Tibial nerve (tissue), 4 donors: ENCODE results near the gene ACVR1B. TPM values are rescaled to one million over a fixed set of nuclear protein-coding genes. Genes with fewer than 3 reads are reported as not detected.

Experiments used
- DNase-seq, 2 donors: peaks; one replicate each; pipeline ENCODE4 v3.0.0-alpha.2; 2019; ENCODE audit warnings: low spot score in 2 of 2
- H3K27ac ChIP-seq, 4 donors: fragments of 200-600 bp; sonication (generic) in 3 of 4; one replicate each; pipeline ENCODE4 v1.5.1; 2017 to 2019; ENCODE audit warnings: mild to moderate bottlenecking in 1 of 4
- H3K27me3 ChIP-seq, 2 donors: fragments of 200-600 bp; sonication (generic) in 1 of 2; one replicate each; pipeline versions ENCODE4 v1.5.1 to v1.6.0; 2017 to 2019
- H3K36me3 ChIP-seq, 3 donors: fragments of 200-600 bp; sonication (generic); one replicate each; pipeline ENCODE4 v1.5.1; 2018 to 2019
- H3K4me1 ChIP-seq, 4 donors: fragments of 200-600 bp; sonication (generic) in 3 of 4; one replicate each; pipeline ENCODE4 v1.5.1; 2017 to 2019
- H3K4me3 ChIP-seq, 4 donors: fragments of 200-600 bp; sonication (generic) in 3 of 4; one replicate each; pipeline ENCODE4 v1.5.1; 2017 to 2019; ENCODE audit warnings: mild to moderate bottlenecking in 1 of 4, moderate library complexity in 1 of 4
- H3K9me3 ChIP-seq, 4 donors: fragments of 200-600 bp; sonication (generic) in 3 of 4; one replicate each; pipeline ENCODE4 v1.5.1; 2017 to 2019
- CTCF ChIP-seq, 5 experiments: fragments of 200-600 bp in 3 of 5; fragments of 450-650 bp in 2 of 5; sonication (generic) in 3 of 5; IDR thresholded peaks; one replicate each; pipeline ENCODE4 v1.5.1; 2016 to 2019; ENCODE audit warnings: antibody characterized with exemption in 5 of 5, mild to moderate bottlenecking in 3 of 5, moderate library complexity in 2 of 5
- EP300 ChIP-seq, 2 donors: sonication (generic); formaldehyde crosslinking; IDR thresholded peaks; one replicate each; pipeline ENCODE4 v1.6.1; 2017; ENCODE audit warnings: antibody characterized with exemption in 2 of 2, mild to moderate bottlenecking in 1 of 2
- POLR2A ChIP-seq, 2 donors: fragments of 450-650 bp; IDR thresholded peaks; one replicate each; pipeline ENCODE4 v1.6.1; 2017; ENCODE audit warnings: antibody characterized with exemption in 2 of 2, mild to moderate bottlenecking in 2 of 2, moderate library complexity in 2 of 2
- WGBS, 2 donors: methylation state at CpG; one replicate each; pipeline ENCODE4 v1.1.5; 2018; 5-methylcytosine and 5-hydroxymethylcytosine counted together
- total RNA-seq, 4 donors: library from RNA; depleted of rRNA; stranded (reverse); fragments of >200 nt; gene quantifications; one replicate each; pipeline ENCODE4 v1.1.0, GENCODE V29; 2016

The ACVR1B gene
- total RNA-seq, 4 donors from 2014 or later: 11.6 to 19.8 (median 17.1) TPM

DNA sequence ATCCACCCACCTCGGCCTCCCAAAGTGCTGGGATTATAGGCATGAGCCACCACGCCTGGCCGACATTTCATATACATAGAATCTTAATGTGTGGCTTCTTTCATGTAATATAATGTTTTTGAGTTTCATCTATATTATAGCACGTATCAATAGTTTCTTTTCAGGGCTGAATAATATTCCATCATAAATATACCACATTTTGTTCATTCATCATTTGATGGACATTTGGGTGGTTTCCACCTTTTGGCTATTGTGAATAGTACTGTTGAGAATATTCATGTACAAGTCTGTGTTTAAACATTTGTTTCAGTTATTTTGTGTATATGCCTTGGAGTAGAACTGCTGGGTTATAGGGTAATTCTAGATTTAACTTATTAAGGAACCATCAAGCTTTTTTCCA lies 12.0 kb downstream of the ACVR1B start:
- DNase-seq: no peak

DNA sequence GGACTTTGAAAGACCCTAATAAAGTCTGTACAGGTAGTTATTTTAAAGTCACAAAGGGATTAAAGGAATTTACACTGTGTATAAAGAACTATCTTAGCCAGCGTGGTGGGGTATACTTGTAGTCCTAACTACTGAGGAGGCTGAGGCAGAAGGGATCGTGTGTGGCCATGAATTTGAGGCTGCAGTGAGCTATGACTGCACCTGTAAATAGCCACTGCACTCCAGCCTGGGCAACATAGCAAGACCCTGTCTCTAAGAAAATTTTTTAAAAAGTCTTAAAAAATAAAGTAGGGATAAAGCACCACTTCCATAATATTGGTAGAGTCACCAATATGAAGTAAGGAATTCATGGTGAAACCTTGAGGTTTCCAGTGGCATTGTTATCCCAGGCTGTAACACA lies 18.1 kb downstream of the ACVR1B start:
- no peaks in the 10 kb centered on the region for H3K36me3 ChIP-seq

More for the DNA sequence above, 12.0 kb downstream of the ACVR1B start:
- H3K36me3 ChIP-seq: peaks cover 0 to 4% (median 0%) of the 10 kb centered on the region in 3 donors
- no peak overlapping the region for H3K27ac ChIP-seq
- H3K9me3 ChIP-seq: no peaks in the 10 kb centered on the region
- H3K4me3 ChIP-seq: no peak overlapping the region
- WGBS, 2 donors: 97 to 98% methylated on average over 4 of the region's 4 CpGs
- no peak for TF ChIP-seq CTCF (IDR thresholded peaks at IDR 0.05)
- no peak for TF ChIP-seq POLR2A (IDR thresholded peaks at IDR 0.05)
- no peak for TF ChIP-seq EP300 (IDR thresholded peaks at IDR 0.05)
- no peaks in the 10 kb centered on the region for H3K27me3 ChIP-seq
- peaks cover 0 to 35% (median 16%) of the 10 kb centered on the region in 4 donors for H3K4me1 ChIP-seq

DNA sequence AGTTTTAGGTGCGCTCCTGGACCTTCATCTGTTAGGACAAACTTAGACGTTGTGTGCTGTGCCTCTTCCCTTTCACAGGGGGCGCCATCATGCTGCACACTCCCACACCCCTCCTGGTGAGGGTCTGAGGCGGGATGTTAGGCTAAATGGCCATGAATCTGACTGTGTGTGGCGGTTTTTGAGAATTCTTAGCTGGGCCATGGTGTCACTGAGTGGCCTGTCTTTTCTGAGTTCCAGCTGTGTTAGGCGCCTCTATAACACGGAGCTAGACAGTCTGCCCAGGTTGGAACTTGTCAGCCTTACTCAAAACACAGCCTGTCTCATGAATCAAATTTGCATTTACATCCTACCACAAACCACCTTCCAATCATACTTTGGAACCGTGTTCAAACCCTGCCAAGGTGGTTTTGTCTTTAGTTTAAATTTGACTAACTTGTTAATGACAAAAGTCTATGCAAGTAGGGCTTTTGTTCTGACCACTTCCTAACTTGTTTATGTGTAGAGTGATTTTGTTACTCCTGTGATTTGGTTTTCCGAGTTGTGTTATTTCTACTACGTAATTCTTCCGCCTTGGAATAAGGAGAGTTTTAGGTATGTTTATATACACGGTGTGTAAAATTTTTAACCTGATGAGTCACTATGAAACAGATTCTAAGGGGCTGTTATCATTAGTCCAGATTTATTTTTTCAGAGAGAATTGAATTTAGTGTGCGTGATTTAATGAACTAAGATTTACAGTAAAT lies 19.6 kb downstream of the ACVR1B start:
- no peak for DNase-seq
- no peaks in the 10 kb centered on the region for H3K27me3 ChIP-seq
- H3K27ac ChIP-seq: peak overlapping the region in 1 of 4 donors; percentile 25
- no peak overlapping the region for H3K4me3 ChIP-seq
- 63 to 66% methylated on average over 13 of the region's 13 CpGs for WGBS, 2 donors
- no peak for TF ChIP-seq EP300 (IDR thresholded peaks at IDR 0.05)
- peak in 4 of 5 experiments; percentile 11 to 24 (median 20) for TF ChIP-seq CTCF (IDR thresholded peaks at IDR 0.05)
- H3K36me3 ChIP-seq: peaks cover 0 to 10% (median 0%) of the 10 kb centered on the region in 3 donors
- peaks cover 4 to 48% (median 34%) of the 10 kb centered on the region in 4 donors for H3K4me1 ChIP-seq
- H3K9me3 ChIP-seq: no peaks in the 10 kb centered on the region

More for the DNA sequence above, 18.1 kb downstream of the ACVR1B start:
- Histone ChIP-seq H3K27me3 (no peaks in the 10 kb centered on the region), H3K9me3 (no peaks in the 10 kb centered on the region), H3K4me3 (no peak overlapping the region), H3K27ac (no peak overlapping the region), H3K4me1 (peaks cover 4 to 41% (median 29%) of the 10 kb centered on the region in 4 donors)
- TF ChIP-seq POLR2A (IDR thresholded peaks at IDR 0.05) (no peak), CTCF (IDR thresholded peaks at IDR 0.05) (no peak), EP300 (IDR thresholded peaks at IDR 0.05) (no peak)
- no peak for DNase-seq
- WGBS, 2 donors: 87 to 98% methylated on average over 2 of the region's 2 CpGs

GRCh38 chr12:51971679-51972421 lies 20.4 kb downstream of the ACVR1B start:
- H3K9me3 ChIP-seq: no peaks in the 10 kb centered on the region
- no peak overlapping the region for H3K4me3 ChIP-seq
- WGBS, 2 donors: 60 to 63% methylated on average over 4 of the region's 4 CpGs
- no peaks in the 10 kb centered on the region for H3K27me3 ChIP-seq
- TF ChIP-seq EP300 (IDR thresholded peaks at IDR 0.05): no peak
- TF ChIP-seq CTCF (IDR thresholded peaks at IDR 0.05): no peak
- TF ChIP-seq POLR2A (IDR thresholded peaks at IDR 0.05): no peak
- H3K27ac ChIP-seq: peak overlapping the region in 3 of 4 donors; percentile 25 to 67 (median 34)
- peaks cover 0 to 18% (median 0%) of the 10 kb centered on the region in 3 donors for H3K36me3 ChIP-seq
- peaks cover 4 to 48% (median 34%) of the 10 kb centered on the region in 4 donors for H3K4me1 ChIP-seq
- no peak for DNase-seq

DNA sequence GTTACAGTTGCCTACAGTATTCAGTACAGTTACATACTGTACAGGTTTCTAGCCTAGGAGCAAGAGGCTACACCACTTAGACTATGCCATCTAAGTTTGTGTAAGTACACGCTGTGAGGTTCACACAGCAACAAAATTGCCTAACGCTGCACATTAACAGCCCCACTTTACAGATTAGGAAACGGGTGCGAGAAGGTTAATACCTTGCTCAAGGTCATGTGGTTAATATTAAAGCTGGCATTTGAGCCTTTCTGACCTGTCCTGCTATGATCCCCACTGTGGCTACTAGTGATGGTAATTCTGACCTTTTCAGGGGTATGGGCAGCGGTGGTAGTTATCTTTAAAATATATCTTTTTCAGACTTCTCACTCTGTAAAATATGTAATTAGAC lies 20.9 kb downstream of the ACVR1B start:
- H3K4me3 ChIP-seq: no peak overlapping the region
- H3K9me3 ChIP-seq: no peaks in the 10 kb centered on the region
- no peak for DNase-seq
- H3K4me1 ChIP-seq: peaks cover 4 to 48% (median 34%) of the 10 kb centered on the region in 4 donors
- TF ChIP-seq CTCF (IDR thresholded peaks at IDR 0.05) (no peak), EP300 (IDR thresholded peaks at IDR 0.05) (no peak), POLR2A (IDR thresholded peaks at IDR 0.05) (no peak)
- peaks cover 0 to 23% (median 0%) of the 10 kb centered on the region in 3 donors for H3K36me3 ChIP-seq
- 65 to 74% methylated on average over 5 of the region's 5 CpGs for WGBS, 2 donors
- H3K27ac ChIP-seq: peak overlapping the region in 3 of 4 donors; percentile 25 to 67 (median 34)
- no peaks in the 10 kb centered on the region for H3K27me3 ChIP-seq
